CD8-positive, alpha-beta memory T cell (primary cell): ENCODE results near the gene TIAM1. TPM values are rescaled to one million over a fixed set of nuclear protein-coding genes. Genes with fewer than 3 reads are reported as not detected.
"Not testable (repeated sequence)": the region's sequence is repeated elsewhere in the genome, so short reads cannot be mapped to it uniquely, and the experiment has no call there.

Experiments used
- CTCF ChIA-PET: fragments of 350-600 bp; sonication (Branson Sonifier 250); formaldehyde crosslinking; loops from one replicate; lab custom pipeline; 2021; ENCODE audit warnings: antibody characterized with exemption; lab: Charles Lee
- POLR2A ChIA-PET: fragments of 350-600 bp; sonication (Branson Sonifier 250); formaldehyde crosslinking; loops from one replicate; lab custom pipeline; 2021; ENCODE audit warnings: antibody characterized with exemption; lab: Charles Lee
- DNase-seq, 5 donors: peaks; one replicate each; pipeline versions ENCODE4 v3.0.0 to v3.0.0-alpha.2; 2020 to 2022; ENCODE audit warnings: mixed read lengths in 1 of 5
- H3K27ac ChIP-seq: one replicate; pipeline ENCODE4 v1.7.0; 2013; ENCODE audit warnings: low read depth, mild to moderate bottlenecking, low read length, moderate library complexity
- H3K27me3 ChIP-seq: 2 replicates; pipeline ENCODE4 v1.7.0; 2013; ENCODE audit warnings: low read length, mild to moderate bottlenecking; ENCODE audit not compliant: insufficient read depth, poor library complexity, severe bottlenecking
- H3K36me3 ChIP-seq: 2 replicates; pipeline ENCODE4 v1.7.0; 2013; ENCODE audit warnings: mild to moderate bottlenecking, low read length, moderate library complexity; ENCODE audit not compliant: insufficient read depth
- H3K4me1 ChIP-seq: 2 replicates; pipeline ENCODE4 v1.7.0; 2013; ENCODE audit warnings: mild to moderate bottlenecking, low read length, moderate library complexity; ENCODE audit not compliant: insufficient read depth
- H3K4me3 ChIP-seq: 2 replicates; pipeline ENCODE4 v1.7.0; 2013; ENCODE audit warnings: mild to moderate bottlenecking, low read length
- H3K9me3 ChIP-seq: 2 replicates; pipeline ENCODE4 v1.7.0; 2013; ENCODE audit warnings: mild to moderate bottlenecking, low read length
- H3K27ac Mint-ChIP-seq, 8 donors: one replicate each; pipeline ENCODE4 v1.8.0; 2020 to 2021; ENCODE audit warnings: mixed read lengths in 8 of 8, mild to moderate bottlenecking in 6 of 8, inconsistent platforms in 3 of 8, moderate library complexity in 3 of 8
- H3K27me3 Mint-ChIP-seq, 2 donors: one replicate each; pipeline ENCODE4 v1.8.0; 2020 to 2021; ENCODE audit warnings: mixed read lengths in 2 of 2, mild to moderate bottlenecking in 1 of 2, moderate library complexity in 1 of 2
- H3K36me3 Mint-ChIP-seq, 3 donors: one replicate each; pipeline ENCODE4 v1.8.0; 2020 to 2021; ENCODE audit warnings: mixed read lengths in 3 of 3, inconsistent platforms in 1 of 3, mild to moderate bottlenecking in 1 of 3
- H3K4me1 Mint-ChIP-seq, 3 donors: one replicate each; pipeline ENCODE4 v1.8.0; 2020 to 2021; ENCODE audit warnings: mixed read lengths in 3 of 3, inconsistent platforms in 1 of 3, mild to moderate bottlenecking in 1 of 3
- H3K4me3 Mint-ChIP-seq, 7 donors: one replicate each; pipeline ENCODE4 v1.8.0; 2020 to 2021; ENCODE audit warnings: mixed read lengths in 7 of 7, mild to moderate bottlenecking in 6 of 7, moderate library complexity in 4 of 7, inconsistent platforms in 2 of 7
- H3K9me3 Mint-ChIP-seq, 5 donors: one replicate each; pipeline ENCODE4 v1.8.0; 2020 to 2022; ENCODE audit warnings: mixed read lengths in 5 of 5, mild to moderate bottlenecking in 3 of 5, moderate library complexity in 2 of 5, inconsistent platforms in 1 of 5
- polyA plus RNA-seq: library from polyadenylated mRNA; unstranded; fragments of 300-500 nt; fragmentation: Illumina TruSeq; gene quantifications from one replicate; pipeline ENCODE4 v1.2.3, GENCODE V29; 2021
- total RNA-seq, 2 experiments: library from RNA; stranded (reverse); gene quantifications; one replicate each; pipeline ENCODE4 v1.2.3, GENCODE V29; 2021

Gene TIAM1
- total and polyA plus RNA-seq, 3 experiments from 2014 or later: 6.3 to 37.4 (median 37.3) TPM

- Mint-ChIP-seq H3K9me3 (peaks cover 6 to 13% (median 8%) of the 10 kb centered on the region in 5 donors), H3K27me3 (no peaks in the 10 kb centered on the region), H3K4me3 (no peak overlapping the region), H3K36me3 (peaks cover 1 to 18% (median 10%) of the 10 kb centered on the region in 3 donors), H3K27ac (peak overlapping the region in 1 of 8 donors; percentile 3), H3K4me1 (peaks cover 2 to 24% (median 7%) of the 10 kb centered on the region in 3 donors)
- ChIA-PET POLR2A (no interaction called here), CTCF (no interaction called here)
- no peaks in the 10 kb centered on the region for H3K27me3 ChIP-seq
- no peak for DNase-seq
- no peak overlapping the region for H3K27ac ChIP-seq
- H3K4me1 ChIP-seq: no peaks in the 10 kb centered on the region
- no peaks in the 10 kb centered on the region for H3K9me3 ChIP-seq
- H3K36me3 ChIP-seq: no peaks in the 10 kb centered on the region
- H3K4me3 ChIP-seq: no peak overlapping the region
Observed at GRCh38 chr21:31236528-31236927, 107.5 kb downstream of the TIAM1 start.

- ChIA-PET CTCF (no interaction called here), POLR2A (no interaction called here)
- no peaks in the 10 kb centered on the region for H3K9me3 ChIP-seq
- peaks cover under 1 to 11% (median 2%) of the 10 kb centered on the region in 5 donors for H3K9me3 Mint-ChIP-seq
- no peaks in the 10 kb centered on the region for H3K4me1 ChIP-seq
- no peaks in the 10 kb centered on the region for H3K36me3 ChIP-seq
- peaks cover 0 to 2% of the 10 kb centered on the region in 2 donors for H3K27me3 Mint-ChIP-seq
- peaks cover 2 to 24% (median 7%) of the 10 kb centered on the region in 3 donors for H3K4me1 Mint-ChIP-seq
- no peak for DNase-seq
- H3K4me3 Mint-ChIP-seq: no peak overlapping the region
- H3K27ac Mint-ChIP-seq: peak overlapping the region in 1 of 8 donors; percentile 3
- H3K36me3 Mint-ChIP-seq: peaks cover under 1 to 12% (median 3%) of the 10 kb centered on the region in 3 donors
- no peak overlapping the region for H3K27ac ChIP-seq
- no peaks in the 10 kb centered on the region for H3K27me3 ChIP-seq
- H3K4me3 ChIP-seq: no peak overlapping the region
Observed at GRCh38 chr21:31235671-31236450, 108.2 kb downstream of the TIAM1 start.

GRCh38 chr21:31234936-31235335 lies 109.1 kb downstream of the TIAM1 start:
- Histone ChIP-seq H3K36me3 (no peaks in the 10 kb centered on the region), H3K4me1 (no peaks in the 10 kb centered on the region), H3K4me3 (no peak overlapping the region), H3K27ac (no peak overlapping the region), H3K9me3 (no peaks in the 10 kb centered on the region), H3K27me3 (no peaks in the 10 kb centered on the region)
- ChIA-PET POLR2A (no interaction called here), CTCF (no interaction called here)
- Mint-ChIP-seq H3K9me3 (peaks cover 0 to 6% (median 0%) of the 10 kb centered on the region in 5 donors), H3K4me3 (no peak overlapping the region), H3K27ac (no peak overlapping the region), H3K27me3 (peaks cover 0 to 2% of the 10 kb centered on the region in 2 donors), H3K36me3 (peaks cover 0 to 3% (median 2%) of the 10 kb centered on the region in 3 donors), H3K4me1 (peaks cover 2 to 24% (median 7%) of the 10 kb centered on the region in 3 donors)
- no peak for DNase-seq

- H3K9me3 Mint-ChIP-seq: peaks cover 0 to 3% (median 0%) of the 10 kb centered on the region in 5 donors
- ChIA-PET CTCF (interaction anchor here (0.9 kb wide), 1 partner anchor 11 kb away, joined by 3 read pairs; no protein-coding TSS in a partner anchor), POLR2A (no interaction called here)
- no peaks in the 10 kb centered on the region for H3K27me3 ChIP-seq
- H3K4me3 ChIP-seq: no peak overlapping the region
- DNase-seq: no peak
- H3K27ac Mint-ChIP-seq: no peak overlapping the region
- no peak overlapping the region for H3K27ac ChIP-seq
- no peaks in the 10 kb centered on the region for H3K36me3 ChIP-seq
- peaks cover 2 to 24% (median 7%) of the 10 kb centered on the region in 3 donors for H3K4me1 Mint-ChIP-seq
- H3K27me3 Mint-ChIP-seq: peaks cover 2 to 5% of the 10 kb centered on the region in 2 donors
- peaks cover 0 to 2% (median 0%) of the 10 kb centered on the region in 3 donors for H3K36me3 Mint-ChIP-seq
- H3K4me3 Mint-ChIP-seq: no peak overlapping the region
- no peaks in the 10 kb centered on the region for H3K9me3 ChIP-seq
- no peaks in the 10 kb centered on the region for H3K4me1 ChIP-seq
Observed at GRCh38 chr21:31233711-31234110, 110.3 kb downstream of the TIAM1 start.

- Mint-ChIP-seq H3K27ac (no peak overlapping the region), H3K4me3 (no peak overlapping the region), H3K9me3 (peaks cover 0 to 3% (median 0%) of the 10 kb centered on the region in 5 donors), H3K27me3 (peaks cover 2 to 5% of the 10 kb centered on the region in 2 donors), H3K36me3 (no peaks in the 10 kb centered on the region), H3K4me1 (peaks cover 2 to 21% (median 7%) of the 10 kb centered on the region in 3 donors)
- ChIA-PET CTCF (no interaction called here), POLR2A (no interaction called here)
- Histone ChIP-seq H3K4me3 (no peak overlapping the region), H3K9me3 (no peaks in the 10 kb centered on the region), H3K36me3 (no peaks in the 10 kb centered on the region), H3K27ac (no peak overlapping the region), H3K4me1 (no peaks in the 10 kb centered on the region), H3K27me3 (no peaks in the 10 kb centered on the region)
- no peak for DNase-seq
Observed at GRCh38 chr21:31232344-31232743, 111.7 kb downstream of the TIAM1 start.

- peaks cover 0 to 12% (median 0%) of the 10 kb centered on the region in 3 donors for H3K4me1 Mint-ChIP-seq
- Histone ChIP-seq H3K9me3 (no peaks in the 10 kb centered on the region), H3K36me3 (no peaks in the 10 kb centered on the region), H3K27ac (no peak overlapping the region), H3K4me3 (no peak overlapping the region), H3K27me3 (no peaks in the 10 kb centered on the region), H3K4me1 (no peaks in the 10 kb centered on the region)
- no peaks in the 10 kb centered on the region for H3K36me3 Mint-ChIP-seq
- CTCF ChIA-PET: no interaction called here
- H3K27me3 Mint-ChIP-seq: peaks cover 2 to 5% of the 10 kb centered on the region in 2 donors
- no peak overlapping the region for H3K4me3 Mint-ChIP-seq
- DNase-seq: no peak
- H3K9me3 Mint-ChIP-seq: peaks cover 0 to 3% (median 0%) of the 10 kb centered on the region in 5 donors
- H3K27ac Mint-ChIP-seq: no peak overlapping the region
- POLR2A ChIA-PET: interaction anchor here (0.5 kb wide), 1 partner anchor 147 kb away, joined by 3 read pairs; no protein-coding TSS in a partner anchor
Observed at GRCh38 chr21:31230937-31231336, 113.1 kb downstream of the TIAM1 start.

- H3K36me3 ChIP-seq, H3K27me3 ChIP-seq, H3K9me3 Mint-ChIP-seq, H3K4me3 Mint-ChIP-seq, H3K4me1 Mint-ChIP-seq, H3K27ac ChIP-seq, DNase-seq, H3K36me3 Mint-ChIP-seq, H3K9me3 ChIP-seq, POLR2A ChIA-PET, H3K4me3 ChIP-seq, H3K27me3 Mint-ChIP-seq, CTCF ChIA-PET, H3K4me1 ChIP-seq: not testable (repeated sequence)
- peak overlapping the region in 1 of 8 donors; percentile 5 for H3K27ac Mint-ChIP-seq
Observed at GRCh38 chr21:31228723-31229122, 115.3 kb downstream of the TIAM1 start.

- Histone ChIP-seq H3K27ac (no peak overlapping the region), H3K36me3 (no peaks in the 10 kb centered on the region), H3K27me3 (no peaks in the 10 kb centered on the region), H3K4me3 (no peak overlapping the region), H3K9me3 (no peaks in the 10 kb centered on the region), H3K4me1 (no peaks in the 10 kb centered on the region)
- Mint-ChIP-seq H3K27me3 (peaks cover 0 to 5% of the 10 kb centered on the region in 2 donors), H3K27ac (no peak overlapping the region), H3K9me3 (no peaks in the 10 kb centered on the region), H3K4me1 (peaks cover 0 to 6% (median 0%) of the 10 kb centered on the region in 3 donors), H3K36me3 (peaks cover 0 to 3% (median 0%) of the 10 kb centered on the region in 3 donors), H3K4me3 (no peak overlapping the region)
- CTCF ChIA-PET: no interaction called here
- DNase-seq: no peak
- POLR2A ChIA-PET: no interaction called here
Observed at GRCh38 chr21:31225713-31226112, 118.3 kb downstream of the TIAM1 start.
